Mucosa of descending colon (tissue), 3 donors: ENCODE data around the gene RCOR2. TPM values are rescaled to one million over a fixed set of nuclear protein-coding genes. Genes with fewer than 3 reads are reported as not detected.

ENCODE experiments used
- ATAC-seq: fragments of 200-7000 bp; cut with Tn5 transposase; one replicate; pipeline ENCODE4 v1.9.1; 2020; ENCODE audit warnings: mild to moderate bottlenecking, moderate library complexity
- DNase-seq, 3 donors: peaks; one replicate each; pipeline ENCODE4 v3.0.0-alpha.2; 2020
- H3K36me3 ChIP-seq: fragments of 200-600 bp; one replicate; pipeline ENCODE4 v1.8.0; 2021; ENCODE audit warnings: low read depth, mild to moderate bottlenecking
- H3K4me1 ChIP-seq: fragments of 200-600 bp; one replicate; pipeline ENCODE4 v1.8.0; 2021; ENCODE audit warnings: low read depth, mild to moderate bottlenecking
- H3K4me3 ChIP-seq: fragments of 200-600 bp; one replicate; pipeline ENCODE4 v1.8.0; 2021; ENCODE audit warnings: mild to moderate bottlenecking
- H3K9me3 ChIP-seq: fragments of 200-600 bp; one replicate; pipeline ENCODE4 v1.8.0; 2021; ENCODE audit warnings: mild to moderate bottlenecking
- CTCF ChIP-seq: fragments of 200-600 bp; IDR thresholded peaks from one replicate; pipeline ENCODE4 v1.8.0; 2022; ENCODE audit warnings: antibody characterized with exemption, mild to moderate bottlenecking
- intact Hi-C, 2 donors: fragments of 100-400 bp; cut with DNase I in 1 of 2; cut with micrococcal nuclease in 1 of 2; formaldehyde crosslinking; loops; one replicate each; pipeline versions ENCODE4 v1.11.0 to v1.11.1; 2022; cut with DNase I, micrococcal nuclease
- total RNA-seq, 3 donors: library from RNA; stranded (reverse); fragmentation: NEBNext Ultra II Directional in 2 of 3; extraction: Animal tissue kit (Norgen Biotek cat#: 25700) in 2 of 3; gene quantifications; one replicate each; pipeline versions ENCODE4 v1.2.1 to v1.2.4, GENCODE V29; 2021 to 2023
- donor health status: DM: no; HTN: no; CAD: no; lungs with moderate emphysema.
- donor health status: DM: no; HTN: no; CAD: no.
- donor health status: DM: no; HTN: yes; CAD: no.

The RCOR2 gene
- total RNA-seq, 3 donors from 2014 or later, result 1.2 to 3.7 (median 1.6) TPM

DNA sequence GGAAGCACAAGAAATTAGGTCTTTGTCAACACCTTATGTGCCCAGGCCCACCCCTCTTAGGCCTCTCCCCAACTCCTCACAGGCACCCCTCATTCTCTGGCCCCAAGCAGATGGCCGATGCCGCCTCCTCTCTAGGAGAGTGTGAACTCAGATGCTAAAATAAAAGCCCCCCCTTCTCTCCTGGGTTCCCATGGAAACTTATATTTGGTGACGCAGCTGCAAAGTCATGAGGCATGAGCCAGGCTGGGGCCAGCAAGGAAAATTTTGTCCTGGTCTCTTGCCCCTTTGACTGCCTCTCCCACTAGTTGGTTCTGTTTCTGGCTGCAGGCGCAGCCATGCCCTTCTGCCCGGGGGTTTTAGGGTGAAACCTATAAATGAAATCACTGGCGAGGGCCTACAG is 11.8 kb downstream of the RCOR2 start:
- intact Hi-C loops, result no loop called here
- TF ChIP-seq CTCF, result no peak
- no peaks in the 10 kb centered on the region for H3K9me3 ChIP-seq

DNA sequence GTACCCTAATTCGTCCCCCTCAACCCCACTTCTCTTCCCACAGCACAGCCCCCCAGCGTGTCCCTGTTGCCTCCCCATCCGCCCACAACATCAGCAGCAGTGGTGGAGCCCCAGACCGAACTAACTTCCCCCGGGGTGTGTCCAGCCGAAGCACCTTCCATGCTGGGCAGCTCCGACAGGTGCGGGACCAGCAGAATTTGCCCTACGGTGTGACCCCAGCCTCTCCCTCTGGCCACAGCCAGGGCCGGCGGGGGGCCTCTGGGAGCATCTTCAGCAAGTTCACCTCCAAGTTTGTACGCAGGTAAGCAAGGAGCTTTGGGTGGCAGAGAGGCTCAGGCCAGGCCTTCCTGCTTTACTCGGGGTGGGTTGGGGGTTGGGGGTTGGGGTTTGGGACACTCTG is 12.2 kb downstream of the RCOR2 start:
- intact Hi-C loops, result no loop called here
- Histone ChIP-seq H3K36me3 (peaks cover 28% of the 10 kb centered on the region), H3K4me1 (no peaks in the 10 kb centered on the region), H3K9me3 (no peaks in the 10 kb centered on the region), H3K4me3 (no peak overlapping the region)
- ATAC-seq (no peak), DNase-seq (no peak)
- TF ChIP-seq CTCF, result no peak

More for the DNA sequence above, 11.8 kb downstream of the RCOR2 start:
- H3K36me3 ChIP-seq, result peaks cover 24% of the 10 kb centered on the region
- no peak overlapping the region for H3K4me3 ChIP-seq
- H3K4me1 ChIP-seq, result no peaks in the 10 kb centered on the region
- no peak for DNase-seq
- ATAC-seq, result no peak

- DNase-seq (no peak), ATAC-seq (no peak)
- Histone ChIP-seq H3K4me1 (no peaks in the 10 kb centered on the region), H3K36me3 (peaks cover 31% of the 10 kb centered on the region), H3K4me3 (no peak overlapping the region), H3K9me3 (no peaks in the 10 kb centered on the region)
- intact Hi-C loops, result no loop called here
- no peak for TF ChIP-seq CTCF
These were observed 13.1 kb downstream of the RCOR2 start for GRCh38 chr11:63903884-63904283.

DNA sequence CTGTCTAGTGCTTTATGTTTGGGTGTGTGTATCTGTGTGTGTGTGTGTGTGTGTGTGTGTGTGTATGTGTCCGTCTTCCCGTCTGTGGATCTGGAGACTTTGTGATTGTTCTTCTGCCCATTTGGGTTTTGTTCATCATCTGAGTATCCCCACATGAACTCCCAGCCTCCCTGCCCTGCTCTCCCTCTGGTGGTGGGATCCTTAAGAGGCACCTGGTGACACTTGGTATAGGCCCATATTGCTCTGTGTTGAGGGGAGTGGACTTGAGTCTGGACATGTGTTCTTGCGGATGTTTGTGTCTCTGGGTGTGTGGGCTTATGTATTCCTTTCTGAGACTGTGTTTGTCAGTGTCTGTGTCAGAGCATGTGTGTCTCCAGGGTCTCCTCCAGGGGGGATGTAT is 15.3 kb downstream of the RCOR2 start:
- no peaks in the 10 kb centered on the region for H3K9me3 ChIP-seq
- no peaks in the 10 kb centered on the region for H3K4me1 ChIP-seq
- ATAC-seq, result no peak
- H3K4me3 ChIP-seq, result no peak overlapping the region
- intact Hi-C loops, result no loop called here
- DNase-seq, result no peak
- H3K36me3 ChIP-seq, result peaks cover 33% of the 10 kb centered on the region
- TF ChIP-seq CTCF, result no peak

GRCh38 chr11:63897459-63898146 is 19.4 kb downstream of the RCOR2 start:
- intact Hi-C loops, result no loop called here

More at GRCh38 chr11:63897459-63898146, 19.4 kb downstream of the RCOR2 start:
- Histone ChIP-seq H3K4me1 (peaks cover 4% of the 10 kb centered on the region), H3K4me3 (no peak overlapping the region), H3K9me3 (no peaks in the 10 kb centered on the region), H3K36me3 (peaks cover 19% of the 10 kb centered on the region)
- no peak for TF ChIP-seq CTCF
- DNase-seq, result no peak
- ATAC-seq, result no peak
